CD4-positive, alpha-beta T cell treated with Interleukin-12 subunit alpha and Interleukin-12 subunit beta, for 1 hour (primary cell): Measurements from ENCODE around the gene MRFAP1.
"Not testable (repeated sequence)": the region's sequence is repeated elsewhere in the genome, so short reads cannot be mapped to it uniquely, and the experiment has no call there.

Source experiments
- DNase-seq: peaks from one replicate; pipeline ENCODE4 v3.0.0-alpha.2; 2020

Gene MRFAP1

DNA sequence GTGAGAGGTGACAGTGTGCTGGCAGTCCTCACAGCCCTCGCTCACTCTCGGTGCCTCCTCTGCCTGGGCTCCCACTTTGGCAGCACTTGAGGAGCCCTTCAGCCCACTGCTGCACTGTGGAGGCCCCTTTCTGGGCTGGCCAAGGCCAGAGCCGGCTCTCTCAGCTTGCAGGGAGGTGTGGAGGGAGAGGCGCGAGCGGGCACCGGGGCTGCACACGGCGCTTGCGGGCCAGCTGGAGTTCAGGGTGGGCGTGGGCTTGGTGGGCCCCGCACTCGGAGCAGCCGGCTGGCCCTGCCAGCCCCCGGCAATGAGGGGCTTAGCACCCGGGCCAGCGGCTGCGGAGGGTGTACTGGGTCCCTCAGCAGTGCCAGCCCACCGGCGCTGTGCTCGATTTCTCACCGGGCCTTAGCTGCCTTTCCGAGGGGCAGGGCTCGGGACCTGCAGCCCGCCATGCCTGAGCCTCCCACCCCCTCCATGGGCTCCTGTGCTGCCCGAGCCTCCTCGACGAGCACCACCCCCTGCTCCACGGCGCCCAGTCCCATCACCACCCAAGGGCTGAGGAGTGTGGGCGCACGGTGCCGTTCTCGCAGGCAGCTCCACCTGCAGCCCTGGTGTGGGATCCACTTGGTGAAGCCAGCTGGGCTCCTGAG lies 32.2 kb downstream of the MRFAP1 start:
- not testable (repeated sequence) for DNase-seq

- peak; percentile 72 for DNase-seq
Measured at GRCh38 chr4:6673191-6673659, 32.7 kb downstream of the MRFAP1 start.

GRCh38 chr4:6673660-6674499 lies 33.4 kb downstream of the MRFAP1 start:
- DNase-seq = peak; percentile 95

DNA sequence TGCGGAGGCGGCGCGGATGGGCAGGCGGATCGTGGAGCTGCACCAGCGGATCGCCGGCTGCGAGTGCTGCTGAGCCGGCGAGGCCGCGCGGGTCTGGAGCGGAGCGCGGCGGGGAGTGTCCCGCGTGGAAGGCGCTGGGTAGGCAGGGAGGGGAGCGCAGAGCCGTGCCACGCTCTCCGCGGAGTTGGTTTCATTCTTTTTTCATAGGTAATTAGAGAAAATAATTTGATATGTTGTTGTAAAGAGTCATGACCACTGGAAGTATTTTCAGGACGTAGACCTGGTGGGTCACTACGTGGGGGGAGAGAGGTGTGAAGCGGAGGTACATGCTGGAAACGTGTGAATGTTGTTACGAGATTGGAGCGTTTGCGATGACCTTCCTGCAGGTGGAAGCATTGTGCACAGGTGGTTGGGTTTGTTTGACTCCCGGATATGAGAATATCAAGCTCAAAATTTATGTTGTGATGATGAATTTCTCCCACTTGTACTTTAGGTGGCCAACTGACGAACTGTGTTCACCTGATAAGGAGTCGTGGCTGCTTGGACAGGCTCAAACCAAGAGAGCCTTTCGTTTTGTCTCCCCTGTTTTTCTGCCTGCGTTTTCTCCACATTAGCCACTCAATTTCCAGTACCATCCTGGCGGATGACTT lies 34.1 kb downstream of the MRFAP1 start:
- peak; percentile 83 for DNase-seq

DNA sequence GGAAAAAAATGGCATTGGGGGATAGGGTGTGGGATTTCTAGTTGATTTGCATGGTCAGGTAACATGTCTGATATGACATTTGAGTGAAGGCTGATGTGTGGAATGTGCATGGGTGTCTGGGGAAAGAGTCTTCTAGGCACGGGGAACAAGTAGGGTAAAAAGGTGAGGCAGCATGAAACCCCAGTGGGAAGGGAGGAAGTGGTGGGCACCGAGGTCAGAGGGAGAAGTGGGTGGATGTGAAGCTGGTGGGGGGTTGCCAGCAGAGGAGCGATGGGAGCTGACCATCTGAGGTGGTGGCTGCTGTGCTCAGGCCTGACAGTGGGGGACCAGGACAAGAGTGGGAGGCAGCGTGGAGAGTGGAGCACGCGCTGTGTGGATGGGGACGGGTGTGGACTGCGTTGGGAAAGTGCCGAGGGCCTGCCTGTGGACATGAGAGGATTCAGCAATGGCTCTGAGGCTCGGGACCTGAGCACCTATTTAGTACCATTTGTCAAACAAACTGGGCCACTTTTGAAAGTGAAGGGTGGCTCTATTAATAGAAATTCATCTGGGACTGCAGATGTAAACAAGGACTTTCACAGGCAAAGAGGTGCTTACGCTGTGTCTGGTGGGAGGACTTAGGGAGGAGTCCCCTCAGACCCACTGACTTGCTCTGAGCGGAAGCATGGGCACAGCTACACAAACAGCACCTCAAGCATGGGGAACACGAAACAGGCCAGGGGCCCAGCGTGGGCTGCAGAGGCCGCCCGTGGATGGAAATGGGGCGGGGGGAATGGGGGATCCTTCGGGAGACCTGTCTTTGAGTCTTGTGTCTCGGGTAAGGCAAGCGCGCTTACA lies 36.5 kb downstream of the MRFAP1 start:
- no peak for DNase-seq

- no peak for DNase-seq
Measured at GRCh38 chr4:6680372-6681034, 40.0 kb downstream of the MRFAP1 start.

GRCh38 chr4:6681191-6681590 lies 40.7 kb downstream of the MRFAP1 start:
- no peak for DNase-seq

DNA sequence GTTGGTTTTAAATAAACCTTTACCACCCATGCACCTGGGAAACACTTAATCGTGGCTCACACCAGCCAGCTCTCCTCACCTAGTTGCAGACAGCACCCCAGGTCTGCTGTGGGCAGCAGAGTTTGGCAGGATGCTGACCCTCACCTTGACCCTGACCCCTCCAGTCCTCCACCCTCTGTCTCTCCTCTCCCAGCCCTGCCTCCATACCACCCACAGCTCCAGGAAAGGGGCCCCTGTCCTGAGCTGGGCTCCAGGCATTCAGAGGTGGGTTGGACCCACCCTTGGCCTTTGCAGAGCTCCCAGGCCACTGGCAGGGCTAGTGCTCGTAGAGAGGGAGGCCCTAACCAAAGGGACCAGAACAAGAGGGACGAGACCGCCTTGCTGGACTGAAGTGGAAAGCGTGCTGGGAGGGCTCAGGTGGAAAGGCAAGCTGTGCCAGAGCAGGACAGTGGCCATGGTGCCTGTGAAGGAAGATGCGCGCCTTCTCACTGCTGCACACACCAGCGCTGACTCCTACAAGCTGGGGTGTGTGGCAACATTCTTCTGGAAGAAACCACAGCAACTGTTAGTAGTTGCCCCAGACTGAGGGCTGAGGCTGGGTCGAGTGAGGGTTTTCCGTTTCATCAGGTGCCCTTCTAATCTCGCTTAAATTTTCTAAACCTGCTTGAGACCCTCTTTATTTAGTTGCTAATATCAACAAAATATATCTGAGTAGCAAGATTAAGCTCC lies 42.5 kb downstream of the MRFAP1 start:
- DNase-seq = no peak

DNA sequence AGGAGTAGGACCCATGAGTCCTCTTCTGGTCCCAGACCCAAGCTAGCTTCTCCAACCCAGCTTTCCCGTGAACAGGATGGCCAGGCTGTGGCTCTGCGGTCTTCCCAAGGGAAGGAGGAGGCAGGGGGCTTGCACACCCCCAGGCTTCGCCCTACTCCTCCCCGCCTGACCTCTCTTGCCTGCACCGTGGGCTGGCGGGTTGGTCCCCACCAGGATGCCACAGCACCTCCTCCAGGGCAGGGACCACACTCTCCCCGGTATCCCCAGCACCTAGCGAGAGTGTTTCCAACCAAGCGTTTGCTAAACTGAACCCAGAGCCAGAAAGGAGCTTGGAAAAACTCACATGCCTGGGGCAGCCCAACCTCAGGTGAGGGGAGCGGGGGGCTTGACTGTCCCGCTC lies 44.2 kb downstream of the MRFAP1 start:
- DNase-seq = no peak

GRCh38 chr4:6686104-6686787 lies 45.8 kb downstream of the MRFAP1 start:
- DNase-seq = no peak

GRCh38 chr4:6687947-6688878 lies 47.7 kb downstream of the MRFAP1 start:
- no peak for DNase-seq

- DNase-seq = peak; percentile 75
Measured at GRCh38 chr4:6688879-6689505, 48.5 kb downstream of the MRFAP1 start.

DNA sequence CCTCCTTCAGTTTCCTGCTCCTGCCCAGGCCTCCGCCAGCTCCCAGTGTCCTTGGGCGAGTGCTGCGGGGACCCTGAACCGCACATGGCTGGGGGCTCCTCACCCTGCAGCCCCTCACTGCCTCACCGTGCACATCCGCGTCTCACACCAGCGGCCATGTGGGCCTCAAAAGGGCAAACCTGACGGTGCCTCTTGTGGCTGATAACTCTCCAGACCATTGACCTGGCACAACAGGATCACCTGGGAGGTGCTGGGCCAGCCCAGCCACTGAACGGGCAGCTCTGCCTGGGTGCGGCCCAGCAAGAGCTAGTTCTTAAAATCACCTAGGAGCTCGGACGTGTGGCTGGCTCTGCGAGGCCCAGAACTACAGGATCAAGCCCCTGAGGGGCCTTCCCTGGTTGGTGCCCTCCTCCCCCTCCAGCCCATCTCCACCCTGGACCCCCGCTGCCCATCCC lies 49.0 kb downstream of the MRFAP1 start:
- DNase-seq = no peak
